Osteocyte (in vitro differentiated cells): ENCODE measurements around the gene NEK8. TPM values are rescaled to one million over a fixed set of nuclear protein-coding genes. Genes with fewer than 3 reads are reported as not detected.
"Not testable (repeated sequence)": the region's sequence is repeated elsewhere in the genome, so short reads cannot be mapped to it uniquely, and the experiment has no call there.

Experiments
- DNase-seq: peaks from one replicate; pipeline ENCODE4 v3.0.0; 2021; ENCODE audit warnings: mixed read lengths; ENCODE audit not compliant: unreplicated experiment; ENCODE audit errors: extremely low spot score
- H3K27ac Mint-ChIP-seq: one replicate; pipeline ENCODE4 v1.8.0; 2021; ENCODE audit warnings: mild to moderate bottlenecking, mixed read lengths; ENCODE audit not compliant: unreplicated experiment
- H3K27me3 Mint-ChIP-seq: one replicate; pipeline ENCODE4 v1.8.0; 2021; ENCODE audit warnings: mixed read lengths; ENCODE audit not compliant: unreplicated experiment
- H3K36me3 Mint-ChIP-seq: one replicate; pipeline ENCODE4 v1.8.0; 2021; ENCODE audit warnings: mixed read lengths; ENCODE audit not compliant: unreplicated experiment
- H3K4me1 Mint-ChIP-seq: one replicate; pipeline ENCODE4 v1.8.0; 2021; ENCODE audit warnings: mixed read lengths; ENCODE audit not compliant: unreplicated experiment
- H3K4me3 Mint-ChIP-seq: one replicate; pipeline ENCODE4 v1.8.0; 2021; ENCODE audit warnings: mild to moderate bottlenecking, moderate library complexity, mixed read lengths; ENCODE audit not compliant: unreplicated experiment
- H3K9me3 Mint-ChIP-seq: one replicate; pipeline ENCODE4 v1.8.0; 2021; ENCODE audit warnings: mixed read lengths; ENCODE audit not compliant: unreplicated experiment
- CTCF ChIP-seq: fragments of 200-600 bp; sonication (generic); IDR thresholded peaks from 2 replicates; pipeline ENCODE4 v1.5.0; 2021; ENCODE audit warnings: antibody characterized with exemption, mild to moderate bottlenecking, moderate library complexity
- total RNA-seq: library from RNA; stranded (reverse); gene quantifications from 2 replicates; pipeline ENCODE4 v1.2.1, GENCODE V29; 2021

The NEK8 gene
- total RNA-seq, 1 donor from 2014 or later, result 9.9 TPM

GRCh38 chr17:28717578-28718332, 10.8 kb upstream of the NEK8 start, which contains the start of gene RAB34:
Gene RAB34, minus strand, starts transcription at chr17:28717868. Its CDS starts 602 bp downstream, at chr17:28717266.
- Mint-ChIP-seq H3K27ac (peak within 1 kb of the TSS; percentile 97), H3K36me3 (peaks cover 30% of the 10 kb centered on the region), H3K27me3 (no peaks in the 10 kb centered on the region), H3K4me1 (peaks cover 54% of the 10 kb centered on the region), H3K9me3 (no peaks in the 10 kb centered on the region), H3K4me3 (peak within 1 kb of the TSS; percentile 81)
- peak; percentile 96 for DNase-seq
- peak; percentile 55 for TF ChIP-seq CTCF

- Mint-ChIP-seq H3K4me1 (peaks cover 54% of the 10 kb centered on the region), H3K27ac (peak overlapping the region; percentile 97), H3K27me3 (no peaks in the 10 kb centered on the region), H3K4me3 (peak overlapping the region; percentile 81), H3K36me3 (peaks cover 30% of the 10 kb centered on the region), H3K9me3 (no peaks in the 10 kb centered on the region)
- TF ChIP-seq CTCF, result no peak
- no peak for DNase-seq
Observed at GRCh38 chr17:28718333-28719020, 10.1 kb upstream of the NEK8 start.

- TF ChIP-seq CTCF, result no peak
- Mint-ChIP-seq H3K27ac (peak overlapping the region; percentile 97), H3K4me3 (peak overlapping the region; percentile 91), H3K27me3 (no peaks in the 10 kb centered on the region), H3K36me3 (peaks cover 29% of the 10 kb centered on the region), H3K4me1 (peaks cover 54% of the 10 kb centered on the region), H3K9me3 (no peaks in the 10 kb centered on the region)
- no peak for DNase-seq
Observed at GRCh38 chr17:28719021-28719433, 9.6 kb upstream of the NEK8 start.

GRCh38 chr17:28720247-28720996, 8.2 kb upstream of the NEK8 start:
- TF ChIP-seq CTCF, result peak; percentile 21
- Mint-ChIP-seq H3K27me3 (no peaks in the 10 kb centered on the region), H3K36me3 (peaks cover 23% of the 10 kb centered on the region), H3K9me3 (no peaks in the 10 kb centered on the region), H3K27ac (peak overlapping the region; percentile 97), H3K4me3 (peak overlapping the region; percentile 91), H3K4me1 (peaks cover 59% of the 10 kb centered on the region)
- DNase-seq, result no peak

- Mint-ChIP-seq H3K36me3 (peaks cover 21% of the 10 kb centered on the region), H3K4me3 (peak overlapping the region; percentile 91), H3K27ac (peak overlapping the region; percentile 97), H3K4me1 (peaks cover 57% of the 10 kb centered on the region)
- not testable (repeated sequence) for H3K27me3 Mint-ChIP-seq, DNase-seq, H3K9me3 Mint-ChIP-seq
Observed at GRCh38 chr17:28720997-28721329, 7.6 kb upstream of the NEK8 start.
